HepG2 (cell line): ENCODE measurements around the gene AFF4. TPM values are rescaled to one million over a fixed set of nuclear protein-coding genes. Genes with fewer than 3 reads are reported as not detected.

Experiments
- ATAC-seq: fragments of 200-7000 bp; cut with Tn5 transposase; 3 replicates; pipeline ENCODE4 v1.9.1; 2020; ENCODE audit warnings: mild to moderate bottlenecking, moderate library complexity
- BruUV-seq: library from RNA; stranded (reverse); fragments of 400-500 nt; replicated peaks from 2 replicates; lab custom pipeline; 2021; lab: Mats Ljungman, UMichigan
- CTCF ChIA-PET: fragments of 300-600 bp; formaldehyde crosslinking; extraction: SDS; loops from one replicate; lab custom pipeline; 2021; ENCODE audit warnings: low total read pairs, inconsistent platforms, low intra/inter-chr PET ratio; lab: Yijun Ruan, JAX
- POLR2A ChIA-PET: fragments of 350-600 bp; sonication (Branson Sonifier 250); formaldehyde crosslinking; loops from one replicate; lab custom pipeline; 2020; ENCODE audit warnings: antibody characterized with exemption, inconsistent platforms; lab: Yijun Ruan, JAX
- DNase-seq: peaks from one replicate; pipeline ENCODE4 v3.0.0-alpha.2; 2015; ENCODE audit warnings: low spot score
- FAIRE-seq: peaks from 3 replicates; lab custom pipeline; 2011; peaks lifted over from hg19 to GRCh38; lab: Jason Lieb, UNC
- H2AFZ ChIP-seq: one replicate; pipeline ENCODE4 v1.6.1; 2011; ENCODE audit warnings: low read length, inconsistent platforms
- H3K27ac ChIP-seq: fragments of 300-600 bp; 3 replicates; pipeline ENCODE4 v1.8.0; 2011; ENCODE audit warnings: mixed run types, mild to moderate bottlenecking, mixed read lengths, low read length, inconsistent platforms; ENCODE audit not compliant: insufficient read depth; ENCODE audit errors: extremely low read length
- H3K27me3 ChIP-seq, 2 experiments: fragments of 200-600 bp in 1 of 2; 2 replicates in 1 of 2; 3 replicates in 1 of 2; pipeline versions ENCODE4 v1.6.0 to v1.8.0; 2011; ENCODE audit warnings: low read length in 2 of 2, mild to moderate bottlenecking in 2 of 2, moderate library complexity in 2 of 2, inconsistent platforms in 1 of 2; ENCODE audit not compliant: insufficient read depth in 2 of 2, control insufficient read depth in 1 of 2
- H3K36me3 ChIP-seq, 2 experiments: fragments of 200-600 bp in 1 of 2; replicated peaks in 1 of 2; 2 replicates in 1 of 2; 3 replicates in 1 of 2; pipeline versions ENCODE4 v1.5.1 to v1.8.0; 2011; ENCODE audit warnings: low read length in 2 of 2, inconsistent platforms in 1 of 2; ENCODE audit not compliant: insufficient read depth in 2 of 2, control insufficient read depth in 1 of 2
- H3K4me1 ChIP-seq: 2 replicates; pipeline ENCODE4 v1.5.1; 2012; ENCODE audit warnings: low read length, inconsistent platforms; ENCODE audit not compliant: insufficient read depth
- H3K4me2 ChIP-seq: 2 replicates; pipeline ENCODE4 v1.6.0; 2011; ENCODE audit warnings: low read depth, low read length, inconsistent platforms
- H3K4me3 ChIP-seq, 3 experiments: fragments of 200-600 bp in 1 of 3; sonication (generic), shearing (Covaris generic) in 1 of 3; replicated peaks in 1 of 3; 2 replicates each; pipeline ENCODE4 v1.5.1; 2011 to 2016; ENCODE audit warnings: low read length in 3 of 3, inconsistent platforms in 2 of 3, low read depth in 2 of 3, mild to moderate bottlenecking in 2 of 3, control low read depth in 1 of 3, mixed read lengths in 1 of 3; ENCODE audit not compliant: insufficient read depth in 1 of 3
- H3K79me2 ChIP-seq: one replicate; pipeline ENCODE4 v1.6.1; 2011; ENCODE audit warnings: low read length, inconsistent platforms; ENCODE audit not compliant: insufficient read depth
- H3K9ac ChIP-seq: 2 replicates; pipeline ENCODE4 v1.6.0; 2011; ENCODE audit warnings: mild to moderate bottlenecking, low read depth, low read length, inconsistent platforms; ENCODE audit not compliant: insufficient read depth
- H3K9me3 ChIP-seq: 2 replicates; pipeline ENCODE4 v1.5.1; 2012; ENCODE audit warnings: mild to moderate bottlenecking, low read length
- H4K20me1 ChIP-seq: 2 replicates; pipeline ENCODE4 v1.6.0; 2011; ENCODE audit warnings: inconsistent platforms, mild to moderate bottlenecking, low read length, moderate library complexity; ENCODE audit not compliant: insufficient read depth
- HDAC2 ChIP-seq: sonication (generic); formaldehyde crosslinking; IDR thresholded peaks from 2 replicates; pipeline ENCODE4 v1.4.0; 2020; ENCODE audit warnings: missing genetic modification reagents
- HNF1A ChIP-seq, 2 experiments: sonication (generic) in 1 of 2; formaldehyde crosslinking in 1 of 2; IDR thresholded peaks; 2 replicates each; pipeline versions ENCODE4 v1.4.0 to v1.6.1; 2016 to 2020; ENCODE audit warnings: borderline replicate concordance in 1 of 2, low read depth in 1 of 2, mild to moderate bottlenecking in 1 of 2, missing genetic modification reagents in 1 of 2
- NKX3-1 ChIP-seq: sonication (generic); formaldehyde crosslinking; IDR thresholded peaks from 2 replicates; pipeline ENCODE4 v1.5.0; 2020; ENCODE audit warnings: missing genetic modification reagents
- SNAPC4 ChIP-seq: sonication (generic); formaldehyde crosslinking; IDR thresholded peaks from 2 replicates; pipeline ENCODE4 v1.4.0; 2020; ENCODE audit warnings: mild to moderate bottlenecking, missing genetic modification reagents
- TEAD3 ChIP-seq: optimal IDR thresholded peaks from 2 replicates; pipeline ENCODE3; 2016; ENCODE audit warnings: borderline replicate concordance
- THAP9 ChIP-seq: sonication (generic); formaldehyde crosslinking; IDR thresholded peaks from 2 replicates; pipeline ENCODE4; 2020; ENCODE audit warnings: missing genetic modification reagents, mild to moderate bottlenecking, borderline replicate concordance
- ZFAT ChIP-seq: sonication (generic); formaldehyde crosslinking; conservative IDR thresholded peaks from 2 replicates; pipeline ENCODE4 v1.8.1; 2023; ENCODE audit warnings: missing genetic modification reagents, inconsistent platforms
- ZNF460 ChIP-seq: sonication (generic); formaldehyde crosslinking; IDR thresholded peaks from 2 replicates; pipeline ENCODE4 v1.5.1; 2020; ENCODE audit warnings: missing genetic modification reagents, mild to moderate bottlenecking, borderline replicate concordance
- ZNF558 ChIP-seq: sonication (generic); formaldehyde crosslinking; IDR thresholded peaks from 2 replicates; pipeline ENCODE4 v1.9.0; 2022; ENCODE audit warnings: mild to moderate bottlenecking, missing genetic modification reagents, borderline replicate concordance
- ZNF83 ChIP-seq: sonication (generic); formaldehyde crosslinking; IDR thresholded peaks from 2 replicates; pipeline ENCODE4 v1.4.0; 2020; ENCODE audit warnings: missing genetic modification reagents, mild to moderate bottlenecking, borderline replicate concordance
- WGBS: methylation state at CpG from one replicate; pipeline ENCODE4 v1.1.6; 2017; ENCODE audit warnings: low lambda C conversion rate; 5-methylcytosine and 5-hydroxymethylcytosine counted together
- in situ Hi-C: cut with HindIII; loops from 2 replicates; pipeline ENCODE4 v1.10.0; 2017; ENCODE audit warnings: low pct_unique_long_range_greater_than_20kb; ENCODE audit not compliant: extremely low pct_ligation_motif_present
- intact Hi-C: fragments of 100-400 bp; cut with micrococcal nuclease; formaldehyde crosslinking; loops from one replicate; pipeline ENCODE4 v1.10.0; 2022; ENCODE audit not compliant: unreplicated experiment
- polyA plus RNA-seq, 8 experiments: library from polyadenylated mRNA; depleted of rRNA in 3 of 8; stranded (reverse) in 7 of 8; unstranded in 1 of 8; fragments of >200 nt; fragmentation: Illumina TruSeq in 4 of 8; extraction: Trizol in 4 of 8; gene quantifications; 2 replicates each; pipeline versions ENCODE4 v1.2.1 to v1.2.3, GENCODE V29; 2011 to 2016; ENCODE audit warnings: low read depth in 4 of 8, missing spikeins in 1 of 8, mixed read lengths in 1 of 8; ENCODE audit not compliant: insufficient read depth in 1 of 8
- total RNA-seq, 5 experiments: library from RNA; depleted of rRNA; stranded (reverse); fragments of >200 nt; fragmentation: Illumina TruSeq; extraction: Trizol; gene quantifications; 2 replicates each; pipeline ENCODE4 v1.2.3, GENCODE V29; 2016; ENCODE audit warnings: low read depth in 1 of 5

Gene AFF4
- total and polyA plus RNA-seq, 2 of the 13 experiments (the other 11 are each of a cell fraction or from before 2014, with no cell fraction given): 22.1 to 25.5 TPM

- TF ChIP-seq HNF1A (IDR thresholded peaks at IDR 0.05; ENCODE audit: low read depth) (no peak), HNF1A (CRISPR knock-in tag; IDR thresholded peaks at IDR 0.05; ENCODE audit: borderline replicate concordance) (no peak), TEAD3 (CRISPR knock-in tag) (no peak), ZNF558 (no peak), ZNF83 (no peak), NKX3-1 (CRISPR knock-in tag) (no peak)
Measured at GRCh38 chr5:132896685-132897084, 66.7 kb downstream of the AFF4 start (continued).

- no peaks in the 10 kb centered on the region for H3K27me3 ChIP-seq
- no peak overlapping the region for H3K4me3 ChIP-seq
- POLR2A ChIA-PET: no interaction called here
- peaks cover 18 to 75% of the 10 kb centered on the region in 2 experiments for H3K36me3 ChIP-seq
- H3K9me3 ChIP-seq: no peaks in the 10 kb centered on the region
- no peak overlapping the region for H3K27ac ChIP-seq
- intact Hi-C loops: no loop called here
- in situ Hi-C loops: no loop called here
- DNase-seq (no peak), ATAC-seq (no peak), FAIRE-seq (no peak)
- no TSS peak for BruUV-seq
- no peak overlapping the region for H3K4me2 ChIP-seq
- H3K79me2 ChIP-seq: no peaks in the 10 kb centered on the region
- WGBS: 100% methylated on average over 4 of the region's 4 CpGs
- no peak overlapping the region for H3K9ac ChIP-seq
- CTCF ChIA-PET: no interaction called here
- no peak overlapping the region for H2AFZ ChIP-seq
- H3K4me1 ChIP-seq: no peaks in the 10 kb centered on the region
- H4K20me1 ChIP-seq: no peaks in the 10 kb centered on the region
- no peak for TF ChIP-seq ZFAT (CRISPR knock-in tag)
- TF ChIP-seq SNAPC4 (CRISPR knock-in tag): no peak
- TF ChIP-seq THAP9: no peak
- no peak for TF ChIP-seq ZNF460 (CRISPR knock-in tag)
- no peak for TF ChIP-seq HDAC2 (CRISPR knock-in tag)
Measured at GRCh38 chr5:132895719-132896305, 67.6 kb downstream of the AFF4 start.
